ENCODE data around the gene TCF7L1. TPM values are rescaled to one million over a fixed set of nuclear protein-coding genes. Genes with fewer than 3 reads are reported as not detected.

Gene TCF7L1
- total RNA-seq, 2 donors from 2014 or later = 8.3 to 8.8 TPM

DNA sequence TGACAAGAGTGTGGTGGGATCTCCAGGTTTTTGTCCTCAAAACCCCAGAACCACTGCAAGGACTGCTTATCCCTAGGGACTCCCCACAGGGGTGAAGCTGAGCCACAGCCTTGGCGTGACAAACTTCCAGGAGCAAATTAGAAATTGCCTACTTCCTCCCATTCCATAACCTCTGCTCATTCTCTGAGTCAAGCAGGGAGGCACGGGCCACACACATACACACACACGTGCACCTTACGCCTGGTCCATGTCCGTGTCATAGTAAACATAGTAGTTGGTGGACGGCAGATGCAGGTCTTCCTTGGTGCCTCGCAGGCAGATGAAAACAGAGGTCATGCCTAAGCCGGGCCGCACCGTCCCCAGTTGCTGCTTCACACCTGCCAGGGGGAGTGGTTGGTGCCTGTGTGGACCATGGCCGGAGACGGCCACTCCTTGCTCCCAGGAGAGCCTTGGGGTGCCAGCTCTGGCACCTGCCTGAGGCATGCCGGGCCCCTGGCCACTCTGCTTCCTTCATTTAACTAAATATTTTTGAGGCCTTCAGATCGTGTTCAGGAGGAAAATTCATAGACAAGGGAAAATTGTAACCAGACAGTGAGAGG, 211.3 kb downstream of the TCF7L1 start:
- no peaks in the 10 kb centered on the region for H3K4me1 ChIP-seq (ENCODE audit: control insufficient read depth in 1 of 2, low read depth in 2 of 2)
- no peak overlapping the region for H3K27ac ChIP-seq
- DNase-seq (ENCODE audit: low spot score) = no peak
- H3K36me3 ChIP-seq = peaks cover 37% of the 10 kb centered on the region
- ATAC-seq (ENCODE audit: insufficient number of reproducible peaks, low FRiP score, low read depth) = no peak
- TF ChIP-seq, protein P1, sequence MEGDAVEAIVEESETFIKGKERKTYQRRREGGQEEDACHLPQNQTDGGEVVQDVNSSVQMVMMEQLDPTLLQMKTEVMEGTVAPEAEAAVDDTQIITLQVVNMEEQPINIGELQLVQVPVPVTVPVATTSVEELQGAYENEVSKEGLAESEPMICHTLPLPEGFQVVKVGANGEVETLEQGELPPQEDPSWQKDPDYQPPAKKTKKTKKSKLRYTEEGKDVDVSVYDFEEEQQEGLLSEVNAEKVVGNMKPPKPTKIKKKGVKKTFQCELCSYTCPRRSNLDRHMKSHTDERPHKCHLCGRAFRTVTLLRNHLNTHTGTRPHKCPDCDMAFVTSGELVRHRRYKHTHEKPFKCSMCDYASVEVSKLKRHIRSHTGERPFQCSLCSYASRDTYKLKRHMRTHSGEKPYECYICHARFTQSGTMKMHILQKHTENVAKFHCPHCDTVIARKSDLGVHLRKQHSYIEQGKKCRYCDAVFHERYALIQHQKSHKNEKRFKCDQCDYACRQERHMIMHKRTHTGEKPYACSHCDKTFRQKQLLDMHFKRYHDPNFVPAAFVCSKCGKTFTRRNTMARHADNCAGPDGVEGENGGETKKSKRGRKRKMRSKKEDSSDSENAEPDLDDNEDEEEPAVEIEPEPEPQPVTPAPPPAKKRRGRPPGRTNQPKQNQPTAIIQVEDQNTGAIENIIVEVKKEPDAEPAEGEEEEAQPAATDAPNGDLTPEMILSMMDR (IDR thresholded peaks at IDR 0.05) = no peak
- H3K9me3 ChIP-seq = no peaks in the 10 kb centered on the region
- H3K4me3 ChIP-seq = no peak overlapping the region
- no peaks in the 10 kb centered on the region for H3K27me3 ChIP-seq (replicated peaks; ENCODE audit: insufficient read depth)

DNA sequence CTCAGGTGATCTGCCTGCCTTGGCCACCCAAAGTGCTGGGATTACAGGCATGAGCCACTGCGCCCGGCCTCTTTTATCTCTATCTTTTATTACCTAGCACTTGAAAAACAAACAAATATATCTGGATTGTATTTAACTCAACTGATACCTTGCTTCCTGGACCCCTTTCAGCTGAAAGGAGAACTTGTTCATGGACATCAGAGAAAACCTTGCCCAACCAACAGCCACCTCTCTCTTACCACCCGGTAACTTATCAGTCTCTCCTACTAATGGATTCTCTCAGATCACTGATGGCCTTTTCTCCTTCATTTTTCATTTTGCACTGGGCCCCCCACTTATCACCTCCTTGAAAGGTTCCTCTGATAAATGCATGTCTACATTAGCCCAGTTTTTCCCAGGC, 214.4 kb downstream of the TCF7L1 start:
- TF ChIP-seq, protein P1 (IDR thresholded peaks at IDR 0.05) = no peak
- peaks cover 0 to 9% of the 10 kb centered on the region in 2 donors for H3K4me1 ChIP-seq (ENCODE audit: control insufficient read depth in 1 of 2, low read depth in 2 of 2)
- H3K27ac ChIP-seq = no peak overlapping the region
- DNase-seq (ENCODE audit: low spot score) (no peak), ATAC-seq (ENCODE audit: insufficient number of reproducible peaks, low FRiP score, low read depth) (no peak)
- H3K9me3 ChIP-seq = no peaks in the 10 kb centered on the region
- H3K36me3 ChIP-seq = peaks cover 50% of the 10 kb centered on the region
- no peak overlapping the region for H3K4me3 ChIP-seq
- H3K27me3 ChIP-seq (replicated peaks; ENCODE audit: insufficient read depth) = no peaks in the 10 kb centered on the region

DNA sequence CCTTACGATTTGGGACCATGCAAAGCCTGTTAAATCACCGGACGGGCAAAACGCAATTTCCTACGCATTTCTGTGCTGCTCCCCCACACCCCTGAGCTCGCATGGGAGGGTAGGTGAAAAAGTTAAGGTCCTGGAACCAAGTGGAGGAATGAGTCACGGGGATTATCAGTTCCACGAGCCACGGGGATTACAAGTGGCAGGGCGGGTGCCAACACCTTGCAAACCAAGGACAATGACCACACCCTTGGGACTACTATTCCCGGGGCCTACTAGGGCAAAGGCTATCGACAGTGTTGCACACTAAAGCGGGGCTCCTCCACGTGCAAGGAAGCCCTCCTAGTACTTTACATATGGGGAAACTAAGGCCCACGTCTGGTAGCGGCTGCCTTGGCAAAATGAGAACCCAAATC, 220.7 kb downstream of the TCF7L1 start:
- peak overlapping the region; percentile 80 for H3K4me3 ChIP-seq
- TF ChIP-seq, protein P1 (IDR thresholded peaks at IDR 0.05) = no peak
- H3K4me1 ChIP-seq (ENCODE audit: control insufficient read depth in 1 of 2, low read depth in 2 of 2) = peaks cover 13 to 40% of the 10 kb centered on the region in 2 donors
- H3K36me3 ChIP-seq = peaks cover 17% of the 10 kb centered on the region
- H3K9me3 ChIP-seq = no peaks in the 10 kb centered on the region
- no peaks in the 10 kb centered on the region for H3K27me3 ChIP-seq (replicated peaks; ENCODE audit: insufficient read depth)
- ATAC-seq (ENCODE audit: insufficient number of reproducible peaks, low FRiP score, low read depth) (no peak), DNase-seq (ENCODE audit: low spot score) (no peak)
- peak overlapping the region; percentile 46 to 74 for H3K27ac ChIP-seq

DNA sequence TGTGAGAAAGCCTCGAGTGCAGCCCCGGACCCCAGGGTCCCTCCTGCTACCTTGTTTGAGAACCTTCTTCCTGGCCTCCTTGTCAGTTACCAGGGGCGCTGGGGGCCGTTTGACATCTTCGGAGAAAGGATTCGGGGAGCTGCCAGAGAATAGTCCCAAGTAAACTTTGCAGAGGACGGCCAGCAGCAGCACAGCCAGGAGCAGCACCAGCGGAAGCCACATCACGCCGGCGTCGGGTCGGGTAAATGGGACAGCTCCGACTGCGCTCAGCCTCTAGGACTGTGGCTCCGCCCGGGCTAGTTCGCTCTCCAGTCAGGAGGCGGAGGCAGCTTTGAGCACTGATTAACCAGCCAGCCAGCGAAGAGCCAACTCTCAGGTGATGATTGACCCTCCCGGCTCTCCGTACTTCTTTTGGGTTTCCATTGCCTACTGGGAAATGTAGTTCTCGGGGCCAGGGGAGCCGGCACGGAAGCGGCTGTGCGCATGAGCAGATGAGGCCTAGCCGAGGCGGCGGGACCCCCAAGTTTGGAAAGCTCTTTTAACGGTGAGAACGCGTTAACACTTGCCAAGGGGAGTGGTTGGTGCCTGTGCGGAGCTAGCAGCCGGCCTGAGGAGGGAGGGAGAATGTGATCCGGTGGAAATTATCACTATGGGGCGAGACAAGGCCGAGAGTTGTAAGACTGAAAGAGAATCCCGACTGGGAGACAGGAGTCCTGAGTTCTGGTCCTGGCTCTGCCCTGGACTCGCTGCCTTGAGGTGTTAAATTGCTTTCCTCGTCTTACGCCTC, 221.3 kb downstream of the TCF7L1 start, which contains the start of the genes ELMOD3 and RETSAT:
TSS of gene ELMOD3 (plus strand) at position 484 of the 787 bp plus-strand sequence. CDS start 2,430 bp downstream, outside the sequence.
TSS of gene RETSAT (minus strand) at position 243 of the 787 bp plus-strand sequence. CDS start at position 222, 21 bp downstream.
- peak; percentile 94 for ATAC-seq (ENCODE audit: insufficient number of reproducible peaks, low FRiP score, low read depth)
- no peaks in the 10 kb centered on the region for H3K9me3 ChIP-seq
- H3K4me1 ChIP-seq (ENCODE audit: control insufficient read depth in 1 of 2, low read depth in 2 of 2) = peaks cover 13 to 40% of the 10 kb centered on the region in 2 donors
- TF ChIP-seq, protein P1 (IDR thresholded peaks at IDR 0.05) = no peak
- peak within 1 kb of the TSS; percentile 80 for H3K4me3 ChIP-seq
- H3K27me3 ChIP-seq (replicated peaks; ENCODE audit: insufficient read depth) = no peaks in the 10 kb centered on the region
- H3K36me3 ChIP-seq = peaks cover 13% of the 10 kb centered on the region
- DNase-seq (ENCODE audit: low spot score) = peak; percentile 99
- peak within 1 kb of the TSS; percentile 74 to 86 for H3K27ac ChIP-seq

DNA sequence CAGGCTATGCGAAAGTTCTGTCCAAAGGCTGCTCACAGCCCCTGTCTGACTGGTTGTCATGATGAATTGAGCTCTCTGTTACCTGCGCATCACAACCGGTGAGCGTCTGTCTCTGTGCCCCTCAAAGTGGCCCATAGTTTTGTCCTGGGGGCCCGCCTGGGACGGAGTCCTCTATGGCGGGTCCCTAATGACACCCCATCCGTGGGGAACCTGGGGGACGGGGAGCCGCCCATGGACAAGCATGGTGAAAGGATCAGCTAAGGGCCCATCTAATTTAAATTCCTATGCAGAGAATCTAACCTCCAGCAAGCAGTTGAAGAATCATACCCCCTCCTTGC, 221.8 kb downstream of the TCF7L1 start:
- no peaks in the 10 kb centered on the region for H3K9me3 ChIP-seq
- TF ChIP-seq, protein P1 (IDR thresholded peaks at IDR 0.05) = no peak
- H3K36me3 ChIP-seq = peaks cover 12% of the 10 kb centered on the region
- ATAC-seq (ENCODE audit: insufficient number of reproducible peaks, low FRiP score, low read depth) (no peak), DNase-seq (ENCODE audit: low spot score) (no peak)
- peak overlapping the region; percentile 80 for H3K4me3 ChIP-seq
- peaks cover 13 to 40% of the 10 kb centered on the region in 2 donors for H3K4me1 ChIP-seq (ENCODE audit: control insufficient read depth in 1 of 2, low read depth in 2 of 2)
- H3K27ac ChIP-seq = peak overlapping the region; percentile 74 to 86
- no peaks in the 10 kb centered on the region for H3K27me3 ChIP-seq (replicated peaks; ENCODE audit: insufficient read depth)
